COLO829 (cell line): ENCODE results near the gene SNRNP25.
"Not testable (repeated sequence)": the region's sequence is repeated elsewhere in the genome, so short reads cannot be mapped to it uniquely, and the experiment has no call there.

ENCODE experiments used
- DNase-seq: peaks from one replicate; pipeline ENCODE4 v3.0.0; 2012; ENCODE audit warnings: low spot score

The SNRNP25 gene

DNA sequence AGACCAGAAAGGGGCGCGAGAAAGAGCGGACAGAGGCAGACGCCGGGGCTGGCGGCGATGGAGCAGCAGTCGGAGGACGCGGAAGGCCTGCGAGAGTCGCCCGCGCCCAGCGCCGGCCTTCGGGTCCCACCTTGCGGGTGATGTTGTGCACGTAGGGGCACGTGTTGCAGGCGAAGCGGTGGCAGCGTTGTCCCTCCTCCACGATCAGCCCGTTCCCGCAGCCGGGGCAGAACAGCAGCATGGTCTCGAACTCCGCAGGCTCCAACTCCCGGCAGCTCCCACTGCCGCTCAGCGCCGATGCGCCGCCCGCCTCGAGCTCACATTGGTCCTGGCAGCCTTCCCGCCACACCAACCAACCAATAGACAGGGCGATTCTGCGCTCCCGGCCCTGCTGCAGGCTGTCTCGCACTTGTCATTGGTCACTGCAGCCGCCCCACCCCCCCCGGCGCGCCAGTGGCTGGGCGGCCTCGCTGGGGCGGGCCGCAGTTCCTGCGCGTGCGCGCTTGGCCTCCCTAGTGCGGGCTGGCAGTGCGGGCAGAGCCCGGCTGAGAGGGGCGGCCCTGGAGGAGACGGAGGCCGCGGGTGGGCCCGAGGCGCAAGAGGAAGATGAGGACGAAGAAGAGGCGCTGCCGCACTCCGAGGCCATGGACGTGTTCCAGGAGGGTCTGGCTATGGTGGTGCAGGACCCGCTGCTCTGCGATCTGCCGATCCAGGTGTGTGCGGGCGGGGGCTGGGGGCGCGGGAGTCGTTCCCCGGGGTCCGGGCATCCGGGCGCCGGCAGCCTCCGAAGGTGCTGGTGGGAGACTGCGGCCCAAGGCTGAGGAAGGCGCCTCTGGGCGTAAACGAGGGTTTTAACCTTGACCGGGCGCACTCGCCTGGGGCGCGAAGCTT, at the start of gene SNRNP25, which contains the start of gene POLR3K:
TSS of gene SNRNP25 (plus strand) at position 483 of the 891 bp plus-strand sequence. CDS start at position 672, 189 bp downstream.
TSS of gene POLR3K (minus strand) at position 263 of the 891 bp plus-strand sequence. CDS start at position 241, 22 bp downstream.
- peak; percentile 98 for DNase-seq

DNA sequence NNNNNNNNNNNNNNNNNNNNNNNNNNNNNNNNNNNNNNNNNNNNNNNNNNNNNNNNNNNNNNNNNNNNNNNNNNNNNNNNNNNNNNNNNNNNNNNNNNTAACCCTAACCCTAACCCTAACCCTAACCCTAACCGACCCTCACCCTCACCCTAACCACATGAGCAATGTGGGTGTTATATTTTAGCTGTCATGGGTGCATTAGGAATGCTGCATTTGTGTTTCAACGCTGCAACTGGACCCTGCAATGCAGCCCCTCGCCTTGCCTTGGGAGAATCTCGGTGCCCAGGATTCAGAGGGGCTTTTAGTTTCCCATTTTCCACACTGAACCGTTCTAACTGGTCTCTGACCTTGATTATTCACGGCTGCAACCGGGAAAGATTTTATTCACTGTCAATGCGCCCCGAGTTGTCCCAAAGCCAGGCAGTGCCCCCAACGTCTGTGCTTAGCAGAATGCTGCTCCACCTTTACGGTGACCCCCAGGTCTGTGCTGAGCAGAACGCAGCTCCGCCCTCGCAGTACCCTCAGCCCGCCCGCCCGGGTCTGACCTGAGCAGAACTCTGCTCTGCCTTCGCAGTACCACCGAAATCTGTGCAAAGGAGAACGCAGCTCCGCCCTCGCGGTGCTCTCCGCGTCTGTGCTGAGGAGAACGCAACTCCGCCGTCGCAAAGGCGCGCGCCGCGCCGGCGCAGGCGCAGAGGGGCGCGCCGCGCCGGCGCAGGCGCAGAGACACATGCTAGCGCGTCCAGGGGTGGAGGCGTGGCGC, 43.5 kb upstream of the SNRNP25 start:
- no peak for DNase-seq

DNA sequence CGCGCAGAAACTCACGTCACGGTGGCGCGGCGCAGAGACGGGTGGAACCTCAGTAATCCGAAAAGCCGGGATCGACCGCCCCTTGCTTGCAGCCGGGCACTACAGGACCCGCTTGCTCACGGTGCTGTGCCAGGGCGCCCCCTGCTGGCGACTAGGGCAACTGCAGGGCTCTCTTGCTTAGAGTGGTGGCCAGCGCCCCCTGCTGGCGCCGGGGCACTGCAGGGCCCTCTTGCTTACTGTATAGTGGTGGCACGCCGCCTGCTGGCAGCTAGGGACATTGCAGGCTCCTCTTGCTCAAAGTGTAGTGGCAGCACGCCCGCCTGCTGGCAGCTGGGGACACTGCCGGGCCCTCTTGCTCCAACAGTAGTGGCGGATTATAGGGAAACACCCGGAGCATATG, 42.9 kb upstream of the SNRNP25 start:
- DNase-seq: not testable (repeated sequence)

DNA sequence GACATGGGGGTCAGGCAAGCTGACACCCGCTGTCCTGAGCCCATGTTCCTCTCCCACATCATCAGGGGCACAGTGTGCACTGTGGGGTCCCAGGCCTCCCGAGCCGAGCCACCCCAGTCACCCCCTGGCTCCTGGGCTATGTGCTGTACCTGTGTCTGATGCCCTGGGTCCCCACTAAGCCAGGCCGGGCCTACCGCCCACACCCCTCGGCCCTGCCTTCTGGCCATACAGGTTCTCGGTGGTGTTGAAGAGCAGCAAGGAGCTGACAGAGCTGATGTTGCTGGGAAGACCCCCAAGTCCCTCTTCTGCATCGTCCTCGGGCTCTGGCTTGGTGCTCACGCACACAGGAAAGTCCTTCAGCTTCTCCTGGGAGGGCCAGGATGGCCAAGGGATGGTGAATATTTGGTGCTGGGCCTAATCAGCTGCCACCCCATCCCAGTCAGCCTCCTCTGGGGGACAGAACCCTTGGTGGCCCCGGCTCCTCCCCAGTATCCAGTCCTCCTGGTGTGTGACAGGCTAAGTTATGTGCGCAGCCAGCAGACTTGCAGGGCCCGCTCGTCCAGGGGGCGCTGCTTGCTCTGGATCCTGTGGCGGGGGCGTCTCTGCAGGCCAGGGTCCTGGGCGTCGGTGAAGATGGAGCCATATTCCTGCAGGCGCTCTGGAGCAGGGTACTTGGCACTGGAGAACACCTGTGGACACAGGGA, 36.4 kb upstream of the SNRNP25 start:
- not testable (repeated sequence) for DNase-seq

DNA sequence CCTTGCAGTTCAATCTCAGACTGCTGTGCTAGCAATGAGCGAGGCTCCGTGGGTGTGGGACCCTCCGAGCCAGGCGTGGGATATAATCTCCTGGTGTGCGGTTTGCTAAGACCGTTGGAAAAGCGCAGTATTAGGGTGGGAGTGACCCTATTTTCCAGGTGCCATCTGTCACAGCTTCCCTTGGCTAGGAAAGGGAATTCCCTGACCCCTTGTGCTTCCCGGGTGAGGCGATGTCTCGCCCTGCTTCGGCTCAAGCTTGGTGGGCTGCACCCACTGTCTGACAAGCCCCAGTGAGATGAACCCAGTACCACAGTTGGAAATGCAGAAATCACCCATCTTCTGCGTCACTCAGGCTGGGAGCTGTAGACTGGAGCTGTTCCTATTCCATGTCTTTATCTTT, 32.7 kb upstream of the SNRNP25 start:
- DNase-seq: not testable (repeated sequence)

DNA sequence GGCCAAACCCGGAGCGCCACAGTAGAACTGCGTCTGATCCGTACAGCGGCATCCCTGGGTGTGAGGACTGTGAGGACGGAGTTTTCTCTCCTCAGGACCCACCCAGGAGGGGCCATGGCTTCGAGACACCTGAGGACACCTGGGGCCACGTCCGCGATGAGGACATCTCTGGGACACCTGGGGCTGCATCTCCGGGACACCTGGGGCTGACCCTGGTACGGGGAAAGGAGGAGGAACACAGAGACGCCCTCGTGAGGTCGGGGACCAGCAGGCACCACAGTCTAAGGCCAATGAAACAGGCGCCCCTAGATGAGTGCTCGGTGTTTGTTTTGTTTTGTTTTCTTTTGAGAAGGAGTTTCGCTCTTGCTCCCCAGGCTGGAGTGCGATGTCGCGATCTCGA, 29.5 kb upstream of the SNRNP25 start:
- DNase-seq: not testable (repeated sequence)

DNA sequence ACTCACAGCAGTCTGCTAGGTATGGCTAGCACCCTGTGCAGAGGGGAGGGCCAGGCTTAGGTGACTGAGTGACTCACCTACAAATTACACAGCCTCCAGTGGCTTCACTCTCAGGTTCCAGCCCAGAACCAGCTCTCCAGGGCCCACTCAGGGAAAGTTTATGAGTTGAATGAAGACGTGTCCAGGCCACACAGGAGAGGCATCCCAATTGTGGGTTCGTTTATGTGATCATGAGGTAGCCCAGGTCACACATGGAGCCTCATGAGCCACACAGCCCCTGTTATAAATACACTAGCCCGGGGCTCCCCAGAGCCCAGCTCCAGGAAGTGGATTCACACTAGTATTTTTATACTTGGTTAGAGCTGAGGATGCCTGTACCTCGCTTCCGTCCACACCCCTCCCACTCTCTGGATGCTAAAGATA, 27.7 kb upstream of the SNRNP25 start:
- DNase-seq: not testable (repeated sequence)

DNA sequence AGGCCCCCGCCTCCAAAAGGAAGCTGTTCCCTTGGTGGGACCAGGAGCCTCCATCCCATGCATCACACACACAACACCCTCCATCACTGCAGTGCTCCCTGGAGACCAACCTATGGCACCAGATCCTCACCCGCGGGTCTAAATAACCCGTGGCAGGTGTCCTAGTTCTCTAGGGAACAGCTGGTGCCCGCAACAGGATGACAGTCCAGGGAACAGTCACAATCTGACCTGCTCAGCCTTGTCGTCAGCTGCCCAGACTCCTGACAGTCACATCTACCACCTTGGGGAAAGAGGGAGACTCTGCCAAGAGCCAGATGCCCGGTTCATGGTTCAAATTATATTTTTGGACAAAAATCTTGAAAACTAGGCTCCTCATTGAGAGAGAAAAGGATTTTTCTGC, 23.0 kb upstream of the SNRNP25 start:
- not testable (repeated sequence) for DNase-seq

DNA sequence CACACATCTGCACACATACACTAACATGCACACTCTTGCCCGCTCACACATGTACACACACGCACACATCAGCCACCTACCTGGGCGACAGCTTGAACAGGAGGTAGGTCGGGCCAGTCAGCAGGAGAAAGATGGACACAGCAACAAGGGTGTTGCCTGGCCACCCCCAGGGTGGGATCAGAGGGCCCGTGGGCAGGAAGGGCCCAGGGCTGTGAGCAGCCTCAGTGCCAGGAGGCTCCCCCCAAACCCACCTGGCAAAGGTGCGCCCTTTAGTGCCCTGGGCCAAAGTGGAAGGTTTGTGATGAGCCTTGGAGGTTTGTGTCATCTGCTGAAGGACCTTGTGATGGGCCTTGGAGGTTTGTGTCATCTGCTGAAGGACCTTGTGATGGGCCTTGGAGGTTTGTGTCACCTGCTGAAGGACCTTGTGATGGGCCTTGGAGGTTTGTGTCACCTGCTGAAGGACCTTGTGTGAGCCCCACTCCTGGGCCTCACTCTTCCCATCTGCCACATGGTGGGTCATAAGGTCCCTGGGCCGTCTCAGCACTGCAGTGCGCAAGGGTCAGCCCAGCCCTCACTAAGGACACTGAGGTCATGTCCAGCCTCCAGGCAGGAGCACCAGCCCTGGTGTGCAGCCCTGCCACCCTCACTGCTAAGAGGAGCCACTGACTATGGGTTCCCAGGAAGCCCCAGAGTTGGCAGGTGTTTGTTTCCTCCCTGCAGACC, 20.3 kb upstream of the SNRNP25 start:
- DNase-seq: not testable (repeated sequence)

DNA sequence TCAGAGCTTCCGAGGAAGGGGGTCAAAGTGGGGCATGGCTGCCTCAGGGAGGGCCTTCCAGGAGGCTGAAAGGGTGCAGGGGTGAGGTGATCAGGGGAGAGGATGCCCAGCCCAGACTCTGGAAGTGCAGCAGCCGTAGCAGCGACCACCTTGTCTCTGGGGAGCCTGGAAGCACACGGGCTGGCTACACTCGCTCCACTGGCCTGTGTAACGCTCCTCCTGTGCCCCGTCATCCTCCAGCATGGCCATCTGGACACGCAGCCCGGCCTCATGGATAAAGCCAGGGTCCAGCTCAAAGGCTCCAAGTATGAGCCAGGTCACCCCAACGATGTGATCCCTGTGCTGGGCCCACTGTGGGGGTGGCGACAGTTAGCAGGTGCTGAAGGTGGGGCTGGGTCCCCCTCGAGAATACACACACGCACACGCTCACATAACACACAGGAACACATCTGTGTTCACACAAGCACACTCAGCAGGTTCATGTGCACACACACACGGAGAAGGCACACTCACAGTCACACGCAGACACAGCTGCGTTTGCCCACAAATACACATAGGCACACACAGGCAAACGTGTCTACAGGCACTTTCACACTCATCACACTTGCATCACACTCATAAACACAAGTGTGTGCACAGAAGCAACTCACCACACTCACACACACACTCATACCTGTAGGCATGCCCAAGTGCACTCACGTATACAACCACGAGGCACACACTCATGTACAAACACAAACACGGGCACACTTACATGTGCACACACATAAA, 19.6 kb upstream of the SNRNP25 start:
- no peak for DNase-seq

DNA sequence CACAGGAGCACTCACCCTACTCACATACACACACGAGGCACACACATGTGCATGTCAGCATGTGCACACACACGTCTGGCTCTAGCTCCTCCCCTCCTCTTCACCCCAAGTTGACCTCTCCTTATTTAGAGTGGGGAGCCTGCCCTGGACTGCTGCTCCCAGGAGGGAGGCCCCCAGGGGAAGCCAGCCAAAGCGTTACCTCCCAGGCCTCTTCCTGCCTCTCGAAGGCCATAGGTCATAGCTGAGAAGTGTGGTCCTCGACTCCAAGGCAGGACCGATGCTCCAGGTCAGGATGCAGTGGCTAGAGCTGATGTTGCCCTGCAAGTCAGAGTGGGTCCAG, 19.0 kb upstream of the SNRNP25 start:
- DNase-seq: no peak

DNA sequence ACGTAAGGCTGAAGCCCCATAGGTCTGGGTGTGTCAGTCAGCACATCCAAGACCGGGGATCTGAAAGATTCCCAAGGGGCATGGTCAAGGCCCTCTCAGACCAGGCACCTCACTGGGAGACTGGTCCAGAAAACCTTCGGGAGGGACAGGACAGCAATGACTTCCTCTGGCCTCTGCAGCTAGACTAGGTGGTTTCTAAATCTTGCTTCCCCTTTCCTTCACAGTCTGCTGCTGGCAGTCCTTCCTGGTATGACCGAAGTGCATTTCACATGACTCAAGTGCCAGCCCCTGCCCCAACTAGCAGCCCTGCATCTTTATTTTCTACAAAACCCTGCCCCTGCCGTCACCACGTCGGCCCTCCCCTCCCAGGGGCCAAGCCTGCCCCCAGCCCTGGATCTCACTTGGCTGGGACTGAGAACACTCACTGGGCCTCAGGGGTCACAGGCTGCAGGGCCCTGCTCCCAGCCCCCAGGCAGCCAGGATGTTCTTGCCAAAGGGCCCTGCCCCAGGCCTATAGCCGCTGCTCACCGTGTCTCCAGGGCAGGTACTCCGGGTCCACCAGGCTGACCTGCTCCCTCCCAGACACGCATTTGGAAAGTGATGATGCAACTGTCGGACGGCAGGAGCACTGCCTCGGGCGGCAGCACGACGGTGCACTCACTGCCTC, 18.5 kb upstream of the SNRNP25 start:
- DNase-seq: no peak

DNA sequence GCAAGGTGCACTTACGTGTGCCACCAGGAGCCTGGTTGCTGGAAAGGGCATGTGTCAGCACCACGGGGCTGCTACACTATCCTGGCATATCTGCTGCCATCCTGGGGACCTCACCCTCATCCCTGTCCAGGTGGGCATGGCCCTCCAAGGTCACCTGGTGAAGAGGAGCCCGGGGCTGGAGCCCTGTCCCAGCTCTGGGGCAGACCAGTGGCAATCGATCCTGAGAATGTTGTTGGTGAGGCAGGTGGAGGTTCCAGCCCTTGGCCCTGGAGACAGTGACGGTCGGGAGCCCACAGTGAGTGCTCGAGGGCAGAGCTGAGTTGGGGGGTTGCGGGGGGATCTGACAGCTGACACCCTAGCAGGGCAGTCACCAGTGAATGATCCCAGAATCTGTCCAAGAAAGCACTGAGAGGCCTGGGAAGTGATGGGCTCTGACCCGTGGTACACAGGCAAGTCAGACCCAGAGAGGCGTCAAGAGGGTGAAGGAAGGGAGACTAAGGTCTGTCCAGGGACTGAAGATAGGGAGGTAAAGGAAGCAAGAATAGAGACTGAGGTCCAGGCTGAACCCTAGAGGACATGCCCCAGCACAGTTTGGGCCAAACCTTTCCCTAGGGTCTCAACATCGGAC, 17.8 kb upstream of the SNRNP25 start:
- DNase-seq: no peak

DNA sequence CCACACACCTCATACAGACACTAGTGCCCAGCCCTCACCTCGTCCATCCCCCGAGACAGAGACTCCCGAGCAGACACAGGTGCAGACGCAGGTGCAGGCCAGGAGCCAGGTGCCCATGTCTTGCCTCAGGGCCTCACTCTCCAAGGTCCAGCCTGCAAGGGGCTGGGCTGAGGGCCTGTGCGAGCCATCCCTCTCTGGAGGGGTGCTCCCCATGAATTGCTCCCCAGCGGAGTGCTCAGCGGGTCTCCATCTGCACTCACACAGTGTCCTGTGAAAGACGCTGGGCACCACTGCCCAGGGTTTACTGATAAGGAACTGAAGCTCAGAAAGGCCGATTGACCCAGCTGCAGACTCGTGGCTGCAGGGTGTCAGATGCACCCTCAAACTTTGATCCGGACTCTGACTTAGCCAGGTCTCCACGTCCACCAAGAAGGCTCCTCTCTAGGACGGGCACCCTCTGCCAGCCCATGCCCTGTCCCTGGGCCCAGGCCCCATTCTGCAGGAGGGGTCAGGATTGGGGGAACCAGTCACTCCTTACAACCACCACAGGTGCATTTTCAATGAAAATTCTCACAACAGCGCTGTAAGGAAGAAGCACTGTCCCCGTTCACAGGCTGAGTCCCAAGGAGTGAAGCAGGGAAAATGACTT, 17.2 kb upstream of the SNRNP25 start:
- no peak for DNase-seq

DNA sequence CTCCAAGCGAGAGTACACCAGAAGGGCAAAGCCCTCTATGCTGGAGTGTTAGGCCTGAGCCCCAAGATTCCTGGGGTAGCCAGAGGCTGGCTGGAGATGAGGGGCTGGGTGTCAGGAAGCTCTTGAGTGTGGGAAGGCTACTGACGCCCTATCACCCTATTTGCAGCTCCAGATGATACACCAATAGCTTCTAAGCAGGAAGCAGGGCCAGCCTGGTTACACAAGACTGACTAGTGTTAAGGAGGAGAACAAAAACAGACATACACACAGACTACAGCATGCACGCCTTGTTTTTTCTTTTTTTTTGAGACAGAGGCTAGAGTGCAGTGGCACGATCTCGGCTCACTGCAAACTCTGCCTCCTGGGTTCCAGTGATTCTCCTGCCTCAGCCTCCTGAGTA, 16.1 kb upstream of the SNRNP25 start:
- DNase-seq: no peak

DNA sequence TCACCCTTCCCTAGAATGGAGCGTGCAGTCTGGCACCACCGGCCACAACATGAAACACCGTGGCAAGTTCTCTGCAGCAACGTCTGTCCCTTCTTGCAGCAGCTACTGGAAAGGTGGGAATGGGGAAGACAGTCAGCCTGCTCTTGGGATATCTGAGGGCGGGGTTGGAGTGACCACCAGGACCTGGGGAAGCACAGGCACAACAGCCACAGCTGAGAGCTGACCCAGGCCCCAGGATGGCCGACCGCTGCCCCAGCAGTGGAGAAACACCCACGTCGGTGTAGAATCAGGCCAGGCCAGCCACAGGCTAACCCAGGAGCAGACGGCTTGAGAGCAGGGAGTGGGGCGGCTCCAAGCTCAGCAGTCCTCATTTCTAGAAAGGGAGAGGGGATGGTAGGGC, 15.4 kb upstream of the SNRNP25 start:
- DNase-seq: not testable (repeated sequence)

DNA sequence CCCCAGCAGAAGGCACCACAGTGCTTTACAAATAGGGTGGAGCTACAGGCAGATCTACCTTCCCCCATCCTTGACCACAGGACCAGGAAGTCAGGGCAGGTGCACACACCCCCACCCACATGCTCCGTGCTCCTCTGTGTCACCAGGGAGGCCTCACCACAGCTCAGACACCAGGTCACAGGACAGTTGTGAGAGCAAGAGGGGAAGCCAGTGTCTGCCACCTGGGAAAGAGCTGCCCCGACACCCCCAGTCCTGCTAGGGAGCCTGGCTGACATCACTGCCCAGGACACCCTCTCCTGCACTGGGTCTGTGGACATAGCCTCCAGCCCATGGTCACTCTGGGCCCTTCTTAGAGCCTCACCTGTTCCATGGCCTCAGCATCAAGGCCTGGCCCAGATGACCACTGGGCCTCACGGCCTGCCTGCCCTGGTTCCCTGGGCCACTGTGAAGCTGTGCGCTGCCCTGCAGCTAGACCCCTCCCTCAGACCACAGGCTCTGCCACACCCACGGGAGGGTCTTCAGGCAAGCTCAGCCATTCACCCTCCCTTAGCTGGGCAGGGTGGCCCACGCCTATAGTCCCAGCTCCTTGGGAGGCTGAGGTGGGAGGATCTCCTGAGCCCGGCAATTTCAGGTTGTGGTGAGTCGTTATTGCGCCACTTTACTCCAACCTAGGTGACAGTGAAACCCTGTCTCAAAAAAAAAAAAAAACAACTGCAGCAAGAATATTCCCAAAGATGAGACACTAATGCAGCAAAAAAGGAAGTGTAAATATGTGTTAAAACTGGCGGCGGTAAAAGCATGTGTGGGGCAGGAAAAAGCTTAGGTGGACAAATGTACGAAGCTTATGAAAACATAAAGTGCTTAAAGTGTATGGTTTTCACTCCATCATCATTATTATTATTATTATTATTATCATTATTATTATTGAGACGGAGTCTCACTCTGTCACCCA, 14.4 kb upstream of the SNRNP25 start:
- no peak for DNase-seq

DNA sequence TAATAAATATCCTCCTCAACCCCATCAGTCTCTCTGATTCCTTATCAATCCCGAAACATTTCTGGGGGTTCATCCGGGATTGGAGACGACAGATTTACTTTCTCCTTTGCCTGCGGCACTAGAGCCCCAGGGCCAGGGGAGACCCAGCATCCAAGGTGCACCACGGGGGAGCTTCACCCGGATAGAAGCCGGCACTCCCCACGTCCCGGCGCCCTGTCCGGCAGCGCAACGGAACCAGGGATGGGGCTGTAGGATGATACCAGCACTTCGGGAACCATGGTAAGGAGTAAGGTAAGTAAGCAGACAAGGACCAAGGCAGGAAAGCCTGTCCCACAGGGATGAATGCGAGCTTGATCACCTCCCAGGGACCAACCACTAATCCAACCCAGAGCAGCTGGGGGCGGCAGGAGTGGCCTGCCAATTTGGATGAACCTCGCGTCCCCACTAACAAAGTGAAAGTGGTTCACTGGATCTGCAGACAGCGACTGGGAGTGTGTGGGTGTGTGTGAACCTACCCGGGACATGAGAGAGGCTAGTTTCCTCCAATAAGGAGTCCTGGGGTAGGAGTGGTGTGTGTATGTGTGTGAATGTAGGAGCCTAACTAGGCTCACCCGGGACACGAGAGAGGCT, 12.1 kb upstream of the SNRNP25 start:
- DNase-seq: no peak
